Upper lobe of right lung (tissue), 1 donor: ENCODE data around the gene MAP3K7CL. TPM values are rescaled to one million over a fixed set of nuclear protein-coding genes. Genes with fewer than 3 reads are reported as not detected.
"Not testable (repeated sequence)": the region's sequence is repeated elsewhere in the genome, so short reads cannot be mapped to it uniquely, and the experiment has no call there.

ENCODE experiments used
- ATAC-seq: fragments of 200-7000 bp; cut with Tn5 transposase; one replicate; pipeline ENCODE4 v1.9.1; 2020; ENCODE audit warnings: mild to moderate bottlenecking, moderate library complexity
- DNase-seq: peaks from one replicate; pipeline ENCODE4 v3.0.0-alpha.2; 2020
- H3K27ac ChIP-seq: fragments of 200-600 bp; one replicate; pipeline ENCODE4 v1.8.0; 2022
- H3K27me3 ChIP-seq: fragments of 200-600 bp; one replicate; pipeline ENCODE4 v1.8.0; 2022; ENCODE audit warnings: mild to moderate bottlenecking
- H3K36me3 ChIP-seq: fragments of 200-600 bp; one replicate; pipeline ENCODE4 v1.8.0; 2022
- H3K4me1 ChIP-seq: fragments of 200-600 bp; one replicate; pipeline ENCODE4 v1.8.0; 2022
- H3K4me3 ChIP-seq: fragments of 200-600 bp; one replicate; pipeline ENCODE4 v1.8.0; 2022; ENCODE audit warnings: mild to moderate bottlenecking
- H3K9me3 ChIP-seq: fragments of 200-600 bp; one replicate; pipeline ENCODE4 v1.8.0; 2022
- CTCF ChIP-seq: fragments of 200-600 bp; IDR thresholded peaks from one replicate; pipeline ENCODE4 v1.8.0; 2022; ENCODE audit warnings: antibody characterized with exemption
- intact Hi-C: fragments of 100-400 bp; cut with DNase I; formaldehyde crosslinking; loops from one replicate; pipeline ENCODE4 v1.11.0; 2022
- total RNA-seq: library from RNA; stranded (reverse); fragmentation: NEBNext Ultra II Directional; extraction: Animal tissue kit (Norgen Biotek cat#: 25700); gene quantifications from one replicate; pipeline ENCODE4 v1.2.1, GENCODE V29; 2021
- donor health status: DM: no; HTN: yes; CAD: no; lungs with severe emphysema.

Gene MAP3K7CL
- total RNA-seq, 1 donor from 2014 or later = 7.6 TPM

DNA sequence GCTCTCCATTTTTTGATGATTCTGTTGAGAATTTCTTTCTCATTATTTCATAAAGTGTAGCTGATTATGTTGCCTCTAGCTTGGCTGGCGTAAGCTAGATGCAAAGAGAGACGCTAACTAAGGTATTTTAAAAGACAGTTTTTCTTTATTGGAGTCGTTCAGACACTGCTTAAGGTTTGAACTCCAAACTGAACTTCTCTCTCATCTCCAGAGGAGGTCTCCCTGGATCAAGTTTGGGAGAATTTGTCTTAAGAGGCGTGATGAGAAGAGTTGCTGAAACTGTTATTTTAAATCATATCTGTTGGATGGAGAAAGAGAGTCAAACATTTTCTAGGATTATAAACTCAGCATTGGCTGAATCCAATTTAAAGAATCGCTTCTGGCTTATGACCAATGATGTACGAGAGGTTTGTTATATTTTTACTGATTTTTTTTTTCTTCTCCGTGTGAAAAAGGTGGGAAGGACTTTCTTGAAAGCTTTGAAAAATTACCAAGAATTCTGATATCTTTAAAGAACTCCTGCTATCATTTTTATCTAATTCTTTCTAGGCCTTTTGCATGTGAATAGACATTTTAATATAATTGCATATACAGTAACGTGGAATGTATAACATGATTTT, 34.0 kb downstream of the MAP3K7CL start:
- ATAC-seq (peak; percentile 78), DNase-seq (no peak)
- H3K4me3 ChIP-seq = no peak overlapping the region
- no peaks in the 10 kb centered on the region for H3K27me3 ChIP-seq
- TF ChIP-seq CTCF = peak; percentile 72
- no peaks in the 10 kb centered on the region for H3K9me3 ChIP-seq
- H3K27ac ChIP-seq = peak overlapping the region; percentile 47
- intact Hi-C loops = no loop called here
- no peaks in the 10 kb centered on the region for H3K36me3 ChIP-seq
- peaks cover 14% of the 10 kb centered on the region for H3K4me1 ChIP-seq

DNA sequence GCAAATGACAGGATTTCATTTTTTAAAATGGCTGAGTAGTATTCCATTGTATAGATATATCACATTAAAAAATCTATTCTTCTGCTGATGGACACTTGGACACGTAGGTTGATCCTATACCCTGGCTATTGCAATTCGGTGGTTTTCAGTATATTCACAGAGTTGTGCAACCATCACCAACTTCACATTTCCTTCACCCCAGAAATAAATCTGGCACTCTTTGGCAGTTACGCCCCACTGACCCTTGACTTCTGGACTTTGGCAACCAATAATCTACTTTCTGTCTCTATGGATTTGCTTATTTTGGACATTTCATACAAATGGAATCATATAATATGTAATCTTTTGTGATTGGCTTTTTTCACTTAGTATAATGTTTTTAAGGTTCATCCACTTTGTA, 35.9 kb downstream of the MAP3K7CL start:
- H3K27me3 ChIP-seq = no peaks in the 10 kb centered on the region
- no peak overlapping the region for H3K4me3 ChIP-seq
- intact Hi-C loops = no loop called here
- TF ChIP-seq CTCF = no peak
- H3K4me1 ChIP-seq = peaks cover 14% of the 10 kb centered on the region
- H3K9me3 ChIP-seq = no peaks in the 10 kb centered on the region
- H3K36me3 ChIP-seq = no peaks in the 10 kb centered on the region
- H3K27ac ChIP-seq = no peak overlapping the region
- ATAC-seq (peak; percentile 10), DNase-seq (no peak)

- Histone ChIP-seq H3K9me3 (no peaks in the 10 kb centered on the region), H3K27me3 (no peaks in the 10 kb centered on the region), H3K27ac (no peak overlapping the region), H3K4me3 (no peak overlapping the region), H3K4me1 (peaks cover 14% of the 10 kb centered on the region), H3K36me3 (no peaks in the 10 kb centered on the region)
- intact Hi-C loops = no loop called here
- no peak for TF ChIP-seq CTCF
- no peak for DNase-seq
- no peak for ATAC-seq
Observed at GRCh38 chr21:29166853-29167252, 36.4 kb downstream of the MAP3K7CL start.

- H3K4me3 ChIP-seq, intact Hi-C loops, ATAC-seq, H3K36me3 ChIP-seq, DNase-seq, H3K27ac ChIP-seq, H3K9me3 ChIP-seq, H3K27me3 ChIP-seq: not testable (repeated sequence)
- H3K4me1 ChIP-seq = peaks cover 14% of the 10 kb centered on the region
Observed at GRCh38 chr21:29167481-29167880, 37.0 kb downstream of the MAP3K7CL start.

GRCh38 chr21:29168891-29169315, 38.5 kb downstream of the MAP3K7CL start:
- no peak overlapping the region for H3K27ac ChIP-seq
- H3K4me1 ChIP-seq = peaks cover 11% of the 10 kb centered on the region
- no peaks in the 10 kb centered on the region for H3K36me3 ChIP-seq
- no peak for DNase-seq
- peak; percentile 79 for ATAC-seq
- H3K27me3 ChIP-seq = no peaks in the 10 kb centered on the region
- TF ChIP-seq CTCF = no peak
- intact Hi-C loops = no loop called here
- no peaks in the 10 kb centered on the region for H3K9me3 ChIP-seq
- H3K4me3 ChIP-seq = no peak overlapping the region

DNA sequence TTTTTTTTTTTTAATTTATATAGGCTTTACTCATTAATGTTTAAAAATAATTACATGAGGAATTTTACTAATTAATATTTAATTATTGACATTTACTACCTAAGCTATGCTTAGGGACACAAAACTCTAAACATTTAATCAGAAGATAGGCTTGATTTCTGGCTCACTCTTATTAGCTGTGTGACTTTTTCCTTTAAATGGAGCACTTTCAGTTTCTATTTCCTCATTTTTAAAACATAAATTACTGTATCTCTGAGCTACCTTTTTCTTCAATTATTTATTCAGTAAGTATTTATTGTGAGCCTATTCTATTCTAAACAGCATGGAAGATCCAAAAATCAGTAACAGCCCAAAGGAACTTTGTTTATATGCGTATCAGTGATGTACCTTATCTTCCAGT, 40.5 kb downstream of the MAP3K7CL start:
- no peak for TF ChIP-seq CTCF
- intact Hi-C loops = no loop called here
- H3K36me3 ChIP-seq = no peaks in the 10 kb centered on the region
- no peaks in the 10 kb centered on the region for H3K27me3 ChIP-seq
- H3K27ac ChIP-seq = no peak overlapping the region
- DNase-seq = no peak
- peaks cover 24% of the 10 kb centered on the region for H3K4me1 ChIP-seq
- no peak for ATAC-seq
- no peak overlapping the region for H3K4me3 ChIP-seq
- H3K9me3 ChIP-seq = no peaks in the 10 kb centered on the region
